GM10248 (cell line): ENCODE data around the gene LRRC75B.

Experiments used
- CTCF ChIA-PET: fragments of 300-600 bp; sonication (Branson Sonifier 250); formaldehyde crosslinking; extraction: SDS; loops from one replicate; lab custom pipeline; 2021; ENCODE audit warnings: antibody characterized with exemption; lab: Yijun Ruan, JAX
- POLR2A ChIA-PET: fragments of 350-650 bp; sonication (Branson Sonifier 250); formaldehyde crosslinking; extraction: SDS; loops from one replicate; lab custom pipeline; 2020; ENCODE audit warnings: antibody characterized with exemption; lab: Yijun Ruan, JAX
- DNase-seq: peaks from one replicate; pipeline ENCODE4 v3.0.0; 2012; ENCODE audit errors: extremely low spot score
- TF ChIP-seq, protein P1 (sequence below): IDR thresholded peaks from 2 replicates; pipeline ENCODE4 v1.5.1; 2012; ENCODE audit warnings: mild to moderate bottlenecking, low read depth; ENCODE audit errors: extremely low read depth, missing control alignments, control extremely low read depth

LRRC75B gene

DNA sequence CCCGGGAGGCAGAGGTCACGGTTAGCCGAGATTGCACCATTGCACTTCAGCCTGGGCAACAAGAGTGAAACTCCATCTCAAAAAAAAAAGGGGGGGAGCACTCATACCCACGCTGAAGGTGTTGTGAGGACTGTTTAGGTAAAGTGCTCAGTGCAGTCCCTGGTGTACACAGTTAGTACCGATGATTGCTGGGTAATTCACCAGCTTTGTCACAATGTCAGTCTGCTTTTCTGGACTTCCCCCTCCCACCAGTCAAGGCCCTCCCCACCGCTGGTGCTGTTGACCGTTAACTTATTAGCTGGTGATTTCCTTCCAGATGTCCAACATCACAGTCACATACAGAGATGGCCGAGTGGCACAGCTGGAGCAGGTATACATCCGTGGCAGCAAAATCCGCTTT, 25.2 kb downstream of the LRRC75B start:
- ChIA-PET CTCF (interaction anchor here (1.7 kb wide), 1 partner anchor 12 kb away, joined by 4 read pairs; no protein-coding TSS in a partner anchor), POLR2A (interaction anchor here (1.7 kb wide), 1 partner anchor 10 kb away, joined by 4 read pairs; no protein-coding TSS in a partner anchor)
- TF ChIP-seq, protein P1, sequence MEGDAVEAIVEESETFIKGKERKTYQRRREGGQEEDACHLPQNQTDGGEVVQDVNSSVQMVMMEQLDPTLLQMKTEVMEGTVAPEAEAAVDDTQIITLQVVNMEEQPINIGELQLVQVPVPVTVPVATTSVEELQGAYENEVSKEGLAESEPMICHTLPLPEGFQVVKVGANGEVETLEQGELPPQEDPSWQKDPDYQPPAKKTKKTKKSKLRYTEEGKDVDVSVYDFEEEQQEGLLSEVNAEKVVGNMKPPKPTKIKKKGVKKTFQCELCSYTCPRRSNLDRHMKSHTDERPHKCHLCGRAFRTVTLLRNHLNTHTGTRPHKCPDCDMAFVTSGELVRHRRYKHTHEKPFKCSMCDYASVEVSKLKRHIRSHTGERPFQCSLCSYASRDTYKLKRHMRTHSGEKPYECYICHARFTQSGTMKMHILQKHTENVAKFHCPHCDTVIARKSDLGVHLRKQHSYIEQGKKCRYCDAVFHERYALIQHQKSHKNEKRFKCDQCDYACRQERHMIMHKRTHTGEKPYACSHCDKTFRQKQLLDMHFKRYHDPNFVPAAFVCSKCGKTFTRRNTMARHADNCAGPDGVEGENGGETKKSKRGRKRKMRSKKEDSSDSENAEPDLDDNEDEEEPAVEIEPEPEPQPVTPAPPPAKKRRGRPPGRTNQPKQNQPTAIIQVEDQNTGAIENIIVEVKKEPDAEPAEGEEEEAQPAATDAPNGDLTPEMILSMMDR = no peak
- peak; percentile 60 for DNase-seq

DNA sequence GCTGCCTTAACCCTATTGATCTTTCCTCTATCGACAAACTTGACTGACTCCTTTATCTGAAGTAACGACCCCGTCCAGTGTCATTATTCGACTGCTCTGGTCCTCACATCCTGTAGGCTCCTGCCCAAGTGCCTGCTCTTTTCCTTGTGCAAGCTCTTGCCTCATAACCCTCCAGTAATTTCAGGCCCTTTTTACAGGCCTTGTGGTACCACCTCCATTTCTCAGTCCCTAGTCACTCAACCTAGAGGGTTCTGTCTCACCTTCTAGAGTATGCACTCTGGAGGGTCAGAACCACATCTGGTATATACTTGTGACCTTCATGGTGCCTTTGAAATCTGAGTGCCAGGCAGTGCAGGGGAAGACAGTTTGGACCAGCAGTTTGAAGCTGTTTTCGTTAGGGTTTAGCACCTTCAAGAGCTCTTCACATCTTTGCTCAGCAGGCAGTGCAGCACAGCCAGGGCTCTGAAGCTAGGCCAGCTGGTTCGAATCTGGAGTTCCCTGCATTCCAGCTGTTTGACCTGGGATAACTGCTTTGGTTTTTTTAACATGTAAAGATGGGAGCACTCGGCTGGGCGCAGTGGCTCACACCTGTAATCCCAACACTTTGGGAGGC, 25.9 kb downstream of the LRRC75B start:
- ChIA-PET POLR2A (interaction anchor here (1.7 kb wide), 1 partner anchor 10 kb away, joined by 4 read pairs; no protein-coding TSS in a partner anchor), CTCF (interaction anchor here (1.7 kb wide), 1 partner anchor 13 kb away, joined by 4 read pairs; no protein-coding TSS in a partner anchor)
- TF ChIP-seq, protein P1 = no peak
- DNase-seq = no peak

- CTCF ChIA-PET = interaction anchor here (1.1 to 1.5 kb wide), 3 partner anchors 9 to 21 kb away, joined by 3 read pairs; partner anchors contain the start of gene SNRPD3
- DNase-seq = no peak
- POLR2A ChIA-PET = no interaction called here
- TF ChIP-seq, protein P1 = no peak
Measured at GRCh38 chr22:24565077-24565476, 27.8 kb downstream of the LRRC75B start.

GRCh38 chr22:24564376-24565058, 28.4 kb downstream of the LRRC75B start:
- CTCF ChIA-PET = interaction anchor here (1.2 to 1.5 kb wide), 2 partner anchors 12 to 20 kb away, joined by 3 read pairs; no protein-coding TSS in a partner anchor

DNA sequence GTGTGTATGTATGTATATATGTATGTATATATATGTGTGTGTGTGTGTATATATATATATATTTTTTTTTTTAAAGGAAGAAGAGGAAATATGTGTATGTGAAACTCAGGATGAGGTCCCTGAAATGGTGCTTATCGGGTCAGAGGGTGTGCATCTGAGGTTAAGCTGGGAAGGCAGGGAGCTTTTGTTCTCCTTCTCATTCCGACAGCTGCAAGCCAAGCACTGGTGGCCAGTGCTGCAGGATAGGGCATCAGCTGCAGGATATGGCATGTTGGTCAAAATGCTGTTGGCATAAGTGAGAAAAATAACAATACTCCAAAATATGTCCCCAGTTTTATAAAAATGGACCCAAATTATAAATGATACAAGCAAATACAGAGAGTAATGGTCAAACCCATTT, 29.6 kb downstream of the LRRC75B start:
- ChIA-PET POLR2A (no interaction called here), CTCF (no interaction called here)
- no peak for DNase-seq
- TF ChIP-seq, protein P1 = no peak

More at GRCh38 chr22:24564376-24565058, 28.4 kb downstream of the LRRC75B start:
- no peak for DNase-seq
- POLR2A ChIA-PET = no interaction called here
- TF ChIP-seq, protein P1 = no peak

DNA sequence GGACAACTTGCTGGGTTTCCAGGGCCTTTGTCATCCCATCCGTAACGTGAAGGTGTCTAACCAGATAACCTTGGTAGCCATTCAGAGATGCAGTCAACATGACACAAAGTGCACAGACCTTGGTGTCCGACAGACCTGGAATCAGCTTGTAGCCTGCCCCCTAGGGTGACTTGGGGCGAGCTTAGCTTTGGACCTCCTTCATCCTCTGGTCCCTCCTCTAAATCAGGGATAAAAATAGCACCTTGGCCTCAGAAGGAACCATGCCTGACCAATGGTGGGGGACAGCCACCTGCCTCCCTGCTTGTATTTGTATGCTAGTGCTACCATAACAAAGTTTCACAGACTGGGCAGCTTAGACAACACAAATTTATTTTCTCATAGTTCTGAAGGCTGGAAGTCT, 33.4 kb downstream of the LRRC75B start:
- CTCF ChIA-PET = interaction anchor here (1.3 to 1.6 kb wide), 2 partner anchors 10 to 21 kb away, joined by 3 to 5 read pairs; no protein-coding TSS in a partner anchor
- TF ChIP-seq, protein P1 = no peak
- POLR2A ChIA-PET = no interaction called here
- DNase-seq = no peak
